Neural cell (in vitro differentiated cells): ENCODE measurements around the gene NFASC. TPM values are rescaled to one million over a fixed set of nuclear protein-coding genes. Genes with fewer than 3 reads are reported as not detected.

Source experiments
- H2AFZ ChIP-seq: fragments of 200-600, 300-800 bp; sonication (generic), shearing (Covaris generic); 2 replicates; pipeline ENCODE4 v1.6.0; 2014; ENCODE audit warnings: low read depth, mild to moderate bottlenecking, antibody characterized with exemption, low read length, moderate library complexity
- H3F3A ChIP-seq: fragments of 200-600 bp; shearing (Covaris generic); 2 replicates; pipeline ENCODE4 v1.6.1; 2016; ENCODE audit warnings: mild to moderate bottlenecking, moderate library complexity, mixed read lengths, antibody characterized with exemption, low read length; ENCODE audit not compliant: insufficient read depth, poor library complexity, severe bottlenecking
- H3K27ac ChIP-seq: fragments of 200-600, 300-800 bp; sonication (generic), shearing (Covaris generic); 2 replicates; pipeline ENCODE4 v1.5.1; 2014; ENCODE audit warnings: mild to moderate bottlenecking, low read length, moderate library complexity
- H3K27me3 ChIP-seq: fragments of 300-800, 200-600 bp; sonication (generic), shearing (Covaris generic); 2 replicates; pipeline ENCODE4 v1.6.0; 2014; ENCODE audit warnings: mild to moderate bottlenecking, low read depth, low read length, moderate library complexity; ENCODE audit not compliant: insufficient read depth
- H3K36me3 ChIP-seq: fragments of 300-800, 200-600 bp; sonication (generic), shearing (Covaris generic); 2 replicates; pipeline ENCODE4 v1.5.1; 2014; ENCODE audit warnings: mild to moderate bottlenecking, antibody characterized with exemption, low read length, moderate library complexity; ENCODE audit not compliant: insufficient read depth
- H3K4me2 ChIP-seq: fragments of 300-800, 200-600 bp; sonication (generic), shearing (Covaris generic); 2 replicates; pipeline ENCODE4 v1.6.0; 2014; ENCODE audit warnings: mild to moderate bottlenecking, low read length
- H3K4me3 ChIP-seq: fragments of 300-800, 200-600 bp; sonication (generic), shearing (Covaris generic); 2 replicates; pipeline ENCODE4 v1.5.1; 2014; ENCODE audit warnings: mild to moderate bottlenecking, low read length, moderate library complexity
- H3K79me2 ChIP-seq: fragments of 200-600 bp; shearing (Covaris generic); replicated peaks from 2 replicates; pipeline ENCODE4 v1.6.0; 2014; ENCODE audit warnings: mild to moderate bottlenecking, low read length, moderate library complexity; ENCODE audit not compliant: insufficient read depth
- H3K9ac ChIP-seq: fragments of 300-800, 200-600 bp; sonication (generic), shearing (Covaris generic); 2 replicates; pipeline ENCODE4 v1.6.1; 2016; ENCODE audit warnings: mild to moderate bottlenecking, low read length, mixed read lengths
- H3K9me2 ChIP-seq: fragments of 200-600 bp; shearing (Covaris generic); 2 replicates; pipeline ENCODE4 v1.6.1; 2016; ENCODE audit warnings: mild to moderate bottlenecking, low read length, mixed read lengths; ENCODE audit not compliant: insufficient read depth
- H3K9me3 ChIP-seq: fragments of 200-600, 300-800 bp; sonication (generic), shearing (Covaris generic); 2 replicates; pipeline ENCODE4 v1.6.1; 2016; ENCODE audit warnings: mild to moderate bottlenecking, mixed run types, low read length, moderate library complexity, mixed read lengths
- H4K20me1 ChIP-seq: fragments of 200-600 bp; shearing (Covaris generic); 2 replicates; pipeline ENCODE4 v1.6.1; 2016; ENCODE audit warnings: mild to moderate bottlenecking, mixed run types; ENCODE audit not compliant: insufficient read depth
- CTCF ChIP-seq: fragments of 450-650 bp; IDR thresholded peaks from 2 replicates; pipeline ENCODE4 v1.5.1; 2014; ENCODE audit warnings: antibody characterized with exemption, mild to moderate bottlenecking, moderate library complexity; ENCODE audit not compliant: poor library complexity, severe bottlenecking
- EP300 ChIP-seq: fragments of 450-650 bp; conservative IDR thresholded peaks from 2 replicates; pipeline ENCODE4 v1.6.1; 2014; ENCODE audit warnings: antibody characterized with exemption, mild to moderate bottlenecking, moderate library complexity; ENCODE audit not compliant: poor library complexity, severe bottlenecking
- EZH2 ChIP-seq: fragments of 200-600, 300-800 bp; shearing (Covaris generic), sonication (generic); IDR thresholded peaks from 2 replicates; pipeline ENCODE4 v1.6.1; 2014; ENCODE audit warnings: antibody characterized with exemption, low read length, borderline replicate concordance, mild to moderate bottlenecking; ENCODE audit not compliant: insufficient read depth, poor library complexity, severe bottlenecking
- MXI1 ChIP-seq: fragments of 450-650 bp; conservative IDR thresholded peaks from 2 replicates; pipeline ENCODE4 v1.6.1; 2014; ENCODE audit warnings: antibody characterized with exemption, mild to moderate bottlenecking; ENCODE audit not compliant: poor library complexity, severe bottlenecking
- POLR2AphosphoS5 ChIP-seq: IDR thresholded peaks from 2 replicates; pipeline ENCODE4 v1.6.1; 2012
- RAD21 ChIP-seq: fragments of 450-650 bp; conservative IDR thresholded peaks from 2 replicates; pipeline ENCODE4 v1.6.1; 2014; ENCODE audit warnings: antibody characterized with exemption, mild to moderate bottlenecking, moderate library complexity
- REST ChIP-seq: IDR thresholded peaks from 2 replicates; pipeline ENCODE4 v1.6.1; 2012; ENCODE audit warnings: borderline replicate concordance
- SMC3 ChIP-seq: fragments of 450-650 bp; conservative IDR thresholded peaks from 2 replicates; pipeline ENCODE4 v1.6.1; 2014; ENCODE audit warnings: antibody characterized with exemption, mild to moderate bottlenecking, moderate library complexity; ENCODE audit not compliant: poor library complexity
- TAF1 ChIP-seq: IDR thresholded peaks from 2 replicates; pipeline ENCODE4 v1.6.1; 2012; ENCODE audit warnings: low read depth
- polyA plus RNA-seq: library from polyadenylated mRNA; depleted of rRNA; stranded (reverse); fragments of >200 nt; gene quantifications from 2 replicates; pipeline ENCODE4 v1.2.3, GENCODE V29; 2014

The NFASC gene
- polyA plus RNA-seq, 1 donor from 2014 or later = 23.9 TPM

GRCh38 chr1:205037539-205037938 lies 166.9 kb downstream of the NFASC start:
- Histone ChIP-seq H3K36me3 (no peaks in the 10 kb centered on the region), H3K4me2 (no peak overlapping the region), H4K20me1 (no peaks in the 10 kb centered on the region), H3K9me2 (no peaks in the 10 kb centered on the region), H3K27me3 (no peaks in the 10 kb centered on the region), H2AFZ (no peak overlapping the region), H3K4me3 (no peak overlapping the region), H3K9me3 (no peaks in the 10 kb centered on the region), H3K9ac (no peak overlapping the region), H3K79me2 (no peaks in the 10 kb centered on the region), H3F3A (no peaks in the 10 kb centered on the region), H3K27ac (no peak overlapping the region)
- TF ChIP-seq CTCF (no peak), REST (no peak), RAD21 (no peak), POLR2AphosphoS5 (no peak)

GRCh38 chr1:205038132-205038786 lies 167.6 kb downstream of the NFASC start:
- H3K27ac ChIP-seq = no peak overlapping the region
- H3K36me3 ChIP-seq = no peaks in the 10 kb centered on the region

More at GRCh38 chr1:205038132-205038786, 167.6 kb downstream of the NFASC start:
- TF ChIP-seq CTCF = no peak
- TF ChIP-seq TAF1 = no peak
- no peak for TF ChIP-seq SMC3
- TF ChIP-seq EZH2 = no peak
- no peak for TF ChIP-seq REST
- TF ChIP-seq RAD21 = no peak
- TF ChIP-seq POLR2AphosphoS5 = no peak
- TF ChIP-seq EP300 = no peak
- no peak for TF ChIP-seq MXI1
- Histone ChIP-seq H3K27me3 (peaks cover 1% of the 10 kb centered on the region), H3K9ac (no peak overlapping the region), H4K20me1 (no peaks in the 10 kb centered on the region), H3K79me2 (no peaks in the 10 kb centered on the region), H3K9me2 (no peaks in the 10 kb centered on the region), H3K4me3 (no peak overlapping the region), H3K4me2 (no peak overlapping the region), H2AFZ (no peak overlapping the region), H3K9me3 (no peaks in the 10 kb centered on the region), H3F3A (no peaks in the 10 kb centered on the region)
